Panc1 (cell line): ENCODE measurements around the gene TTC28.

Source experiments
- POLR2AphosphoS5 ChIP-seq: IDR thresholded peaks from 2 replicates; pipeline ENCODE4 v1.6.1; 2012; ENCODE audit warnings: mild to moderate bottlenecking, low read depth, low read length, moderate library complexity
- TF ChIP-seq, protein P1 (sequence below): fragments of 450-650 bp; IDR thresholded peaks from 2 replicates; pipeline ENCODE4 v1.5.1; 2017; ENCODE audit warnings: mild to moderate bottlenecking

DNA sequence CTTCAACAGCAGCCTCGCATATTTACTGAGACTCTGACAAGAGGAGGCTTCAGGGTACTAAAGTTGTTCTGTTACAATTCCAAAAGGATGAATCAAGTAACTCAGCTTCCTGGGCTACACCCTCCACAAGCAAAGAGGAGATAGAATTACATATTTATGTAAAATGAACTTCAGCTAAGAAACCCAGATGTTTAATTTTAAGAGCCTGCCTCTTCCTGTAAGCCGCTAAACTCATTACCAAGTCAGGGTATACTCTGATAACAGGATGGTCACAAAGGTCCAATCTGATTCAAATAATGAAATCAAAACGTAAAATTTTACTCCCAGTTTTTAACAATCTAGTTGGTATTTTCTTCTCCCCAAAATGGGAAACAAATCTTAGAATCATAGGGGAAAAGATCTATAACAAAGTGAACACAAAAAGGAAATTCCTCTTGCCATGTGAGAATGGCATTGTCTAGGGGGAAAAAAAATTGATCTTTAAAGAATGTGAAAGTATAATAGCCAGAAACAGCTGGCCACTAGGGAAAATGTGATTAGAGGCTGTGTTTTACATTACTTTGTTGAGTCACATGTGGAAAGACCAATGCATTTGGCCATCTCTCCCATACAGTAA, 31.0 kb upstream of the TTC28 start:
- TF ChIP-seq, protein P1, sequence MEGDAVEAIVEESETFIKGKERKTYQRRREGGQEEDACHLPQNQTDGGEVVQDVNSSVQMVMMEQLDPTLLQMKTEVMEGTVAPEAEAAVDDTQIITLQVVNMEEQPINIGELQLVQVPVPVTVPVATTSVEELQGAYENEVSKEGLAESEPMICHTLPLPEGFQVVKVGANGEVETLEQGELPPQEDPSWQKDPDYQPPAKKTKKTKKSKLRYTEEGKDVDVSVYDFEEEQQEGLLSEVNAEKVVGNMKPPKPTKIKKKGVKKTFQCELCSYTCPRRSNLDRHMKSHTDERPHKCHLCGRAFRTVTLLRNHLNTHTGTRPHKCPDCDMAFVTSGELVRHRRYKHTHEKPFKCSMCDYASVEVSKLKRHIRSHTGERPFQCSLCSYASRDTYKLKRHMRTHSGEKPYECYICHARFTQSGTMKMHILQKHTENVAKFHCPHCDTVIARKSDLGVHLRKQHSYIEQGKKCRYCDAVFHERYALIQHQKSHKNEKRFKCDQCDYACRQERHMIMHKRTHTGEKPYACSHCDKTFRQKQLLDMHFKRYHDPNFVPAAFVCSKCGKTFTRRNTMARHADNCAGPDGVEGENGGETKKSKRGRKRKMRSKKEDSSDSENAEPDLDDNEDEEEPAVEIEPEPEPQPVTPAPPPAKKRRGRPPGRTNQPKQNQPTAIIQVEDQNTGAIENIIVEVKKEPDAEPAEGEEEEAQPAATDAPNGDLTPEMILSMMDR = no peak
- no peak for TF ChIP-seq POLR2AphosphoS5
